ENCODE measurements around the gene RPL31.

The RPL31 gene

GRCh38 chr2:100992262-100992661, 9.8 kb upstream of the RPL31 start:
- DNase-seq (ENCODE audit: extremely low read depth in 1 of 2, low read depth in 1 of 2) = no peak

GRCh38 chr2:100993294-100993693, 8.8 kb upstream of the RPL31 start:
- DNase-seq (ENCODE audit: extremely low read depth in 1 of 2, low read depth in 1 of 2) = no peak

GRCh38 chr2:100995309-100996075, 6.6 kb upstream of the RPL31 start:
- no peak for DNase-seq (ENCODE audit: extremely low read depth in 1 of 2, low read depth in 1 of 2)

- no peak for DNase-seq (ENCODE audit: extremely low read depth in 1 of 2, low read depth in 1 of 2)
Measured at GRCh38 chr2:100997509-100998234, 4.4 kb upstream of the RPL31 start.

- no peak for DNase-seq (ENCODE audit: extremely low read depth in 1 of 2, low read depth in 1 of 2)
Measured at GRCh38 chr2:100998235-100998573, 3.9 kb upstream of the RPL31 start.

GRCh38 chr2:100999995-101000394, 2.1 kb upstream of the RPL31 start:
- no peak for DNase-seq (ENCODE audit: extremely low read depth in 1 of 2, low read depth in 1 of 2)

- no peak for DNase-seq (ENCODE audit: extremely low read depth in 1 of 2, low read depth in 1 of 2)
Measured at GRCh38 chr2:101002562-101003277, 631 bp downstream of the RPL31 start.

GRCh38 chr2:101003278-101003775, 1.2 kb downstream of the RPL31 start:
- no peak for DNase-seq (ENCODE audit: extremely low read depth in 1 of 2, low read depth in 1 of 2)

GRCh38 chr2:101004620-101005325, 2.7 kb downstream of the RPL31 start:
- no peak for DNase-seq (ENCODE audit: extremely low read depth in 1 of 2, low read depth in 1 of 2)

- DNase-seq (ENCODE audit: extremely low read depth in 1 of 2, low read depth in 1 of 2) = no peak
Measured at GRCh38 chr2:101006065-101006715, 4.1 kb downstream of the RPL31 start.

- no peak for DNase-seq (ENCODE audit: extremely low read depth in 1 of 2, low read depth in 1 of 2)
Measured at GRCh38 chr2:101007415-101008345, 5.6 kb downstream of the RPL31 start.

- no peak for DNase-seq (ENCODE audit: extremely low read depth in 1 of 2, low read depth in 1 of 2)
Measured at GRCh38 chr2:101011152-101011551, 9.1 kb downstream of the RPL31 start.

- no peak for DNase-seq (ENCODE audit: extremely low read depth in 1 of 2, low read depth in 1 of 2)
Measured at GRCh38 chr2:101012054-101012705, 10.1 kb downstream of the RPL31 start.

GRCh38 chr2:101012706-101013181, 10.7 kb downstream of the RPL31 start:
- DNase-seq (ENCODE audit: extremely low read depth in 1 of 2, low read depth in 1 of 2) = no peak

GRCh38 chr2:101014264-101014857, 12.3 kb downstream of the RPL31 start:
- DNase-seq (ENCODE audit: extremely low read depth in 1 of 2, low read depth in 1 of 2) = no peak

- DNase-seq (ENCODE audit: extremely low read depth in 1 of 2, low read depth in 1 of 2) = no peak
Measured at GRCh38 chr2:101017371-101017770, 15.3 kb downstream of the RPL31 start.

GRCh38 chr2:101018934-101019333, 16.8 kb downstream of the RPL31 start:
- DNase-seq (ENCODE audit: extremely low read depth in 1 of 2, low read depth in 1 of 2) = no peak

GRCh38 chr2:101022221-101022620, 20.1 kb downstream of the RPL31 start:
- DNase-seq (ENCODE audit: extremely low read depth in 1 of 2, low read depth in 1 of 2) = no peak

All from activated CD8-positive, alpha-beta memory T cell treated with anti-CD3 and anti-CD28 coated beads for 1 hour (primary cell).